ENCODE results near the gene SLC6A2. TPM values are rescaled to one million over a fixed set of nuclear protein-coding genes. Genes with fewer than 3 reads are reported as not detected.

Gene SLC6A2
- polyA plus RNA-seq, 3 donors, result 0.18 to 0.45 (median 0.24) TPM

- 67 to 87% (median 84%) methylated on average over 3 of the region's 3 CpGs for WGBS, 3 donors
- H3K27ac ChIP-seq (ENCODE audit: low read depth, low read length), result no peak overlapping the region
These were observed 9.7 kb downstream of the SLC6A2 start for GRCh38 chr16:55665511-55665910.

GRCh38 chr16:55666012-55666411, 10.2 kb downstream of the SLC6A2 start:
- WGBS, 3 donors, result 60 to 95% (median 88%) methylated on average over 2 of the region's 2 CpGs
- no peak overlapping the region for H3K27ac ChIP-seq (ENCODE audit: low read depth, low read length)

GRCh38 chr16:55667753-55668152, 12.0 kb downstream of the SLC6A2 start:
- H3K27ac ChIP-seq (ENCODE audit: low read depth, low read length), result no peak overlapping the region
- WGBS, 3 donors, result 77 to 86% (median 77%) methylated on average over 1 of the region's 1 CpG

- H3K27ac ChIP-seq (ENCODE audit: low read depth, low read length), result no peak overlapping the region
These were observed 12.8 kb downstream of the SLC6A2 start for GRCh38 chr16:55668340-55669281.

GRCh38 chr16:55671206-55671973, 15.6 kb downstream of the SLC6A2 start:
- WGBS, 3 donors, result 87 to 96% (median 94%) methylated on average over 26 of the region's 26 CpGs
- H3K27ac ChIP-seq (ENCODE audit: low read depth, low read length), result no peak overlapping the region

More at GRCh38 chr16:55668340-55669281, 12.8 kb downstream of the SLC6A2 start:
- WGBS, 3 donors, result 59 to 70% (median 70%) methylated on average over 9 of the region's 9 CpGs

- H3K27ac ChIP-seq (ENCODE audit: low read depth, low read length), result no peak overlapping the region
- 93 to 95% (median 95%) methylated on average over 10 of the region's 10 CpGs for WGBS, 3 donors
These were observed 16.1 kb downstream of the SLC6A2 start for GRCh38 chr16:55671974-55672280.

- H3K27ac ChIP-seq (ENCODE audit: low read depth, low read length), result no peak overlapping the region
- 47 to 58% (median 58%) methylated on average over 6 of the region's 6 CpGs for WGBS, 3 donors
These were observed 16.7 kb downstream of the SLC6A2 start for GRCh38 chr16:55672471-55672870.

GRCh38 chr16:55678161-55678821, 22.5 kb downstream of the SLC6A2 start:
- WGBS, 3 donors, result 66 to 76% (median 73%) methylated on average over 7 of the region's 7 CpGs
- no peak overlapping the region for H3K27ac ChIP-seq (ENCODE audit: low read depth, low read length)

- H3K27ac ChIP-seq (ENCODE audit: low read depth, low read length), result no peak overlapping the region
- 89 to 93% (median 89%) methylated on average over 7 of the region's 7 CpGs for WGBS, 3 donors
These were observed 26.3 kb downstream of the SLC6A2 start for GRCh38 chr16:55682086-55682485.

GRCh38 chr16:55685973-55686372, 30.2 kb downstream of the SLC6A2 start:
- WGBS, 3 donors, result 86 to 96% (median 92%) methylated on average over 1 of the region's 1 CpG
- H3K27ac ChIP-seq (ENCODE audit: low read depth, low read length), result no peak overlapping the region

GRCh38 chr16:55686671-55687070, 30.9 kb downstream of the SLC6A2 start:
- no peak overlapping the region for H3K27ac ChIP-seq (ENCODE audit: low read depth, low read length)
- WGBS, 3 donors, result 83 to 100% (median 95%) methylated on average over 1 of the region's 1 CpG

GRCh38 chr16:55687802-55688201, 32.0 kb downstream of the SLC6A2 start:
- H3K27ac ChIP-seq (ENCODE audit: low read depth, low read length), result no peak overlapping the region
- 44 to 88% (median 71%) methylated on average over 2 of the region's 2 CpGs for WGBS, 3 donors

- WGBS, 3 donors, result 44 to 48% (median 48%) methylated on average over 1 of the region's 1 CpG
- no peak overlapping the region for H3K27ac ChIP-seq (ENCODE audit: low read depth, low read length)
These were observed 35.1 kb downstream of the SLC6A2 start for GRCh38 chr16:55690841-55691240.

GRCh38 chr16:55691771-55692170, 36.0 kb downstream of the SLC6A2 start:
- H3K27ac ChIP-seq (ENCODE audit: low read depth, low read length), result no peak overlapping the region
- 90 to 95% (median 92%) methylated on average over 12 of the region's 12 CpGs for WGBS, 3 donors

GRCh38 chr16:55695595-55695994, 39.8 kb downstream of the SLC6A2 start:
- WGBS, 3 donors, result 68 to 92% (median 90%) methylated on average over 5 of the region's 5 CpGs
- H3K27ac ChIP-seq (ENCODE audit: low read depth, low read length), result no peak overlapping the region

GRCh38 chr16:55697867-55698266, 42.1 kb downstream of the SLC6A2 start:
- 65 to 89% (median 87%) methylated on average over 7 of the region's 7 CpGs for WGBS, 3 donors
- no peak overlapping the region for H3K27ac ChIP-seq (ENCODE audit: low read depth, low read length)

GRCh38 chr16:55698331-55698730, 42.5 kb downstream of the SLC6A2 start:
- WGBS, 3 donors, result 76 to 86% (median 81%) methylated on average over 6 of the region's 6 CpGs

GRCh38 chr16:55698946-55699345, 43.2 kb downstream of the SLC6A2 start:
- no peak overlapping the region for H3K27ac ChIP-seq (ENCODE audit: low read depth, low read length)

More at GRCh38 chr16:55698331-55698730, 42.5 kb downstream of the SLC6A2 start:
- H3K27ac ChIP-seq (ENCODE audit: low read depth, low read length), result no peak overlapping the region

- H3K27ac ChIP-seq (ENCODE audit: low read depth, low read length), result no peak overlapping the region
- 48 to 77% (median 73%) methylated on average over 3 of the region's 3 CpGs for WGBS, 3 donors
These were observed 43.8 kb downstream of the SLC6A2 start for GRCh38 chr16:55699616-55700015.

Measured in adipose tissue (tissue), 3 donors.